ENCODE data around the gene PPP1R9B. TPM values are rescaled to one million over a fixed set of nuclear protein-coding genes. Genes with fewer than 3 reads are reported as not detected.

Gene PPP1R9B
- total and polyA plus RNA-seq, 2 donors: 26.8 to 47.9 TPM

GRCh38 chr17:50177476-50177875, 27.0 kb upstream of the PPP1R9B start:
- DNase-seq (ENCODE audit: low read depth in 6 of 9, low spot score in 9 of 9): no peak
- peaks cover 0 to 17% of the 10 kb centered on the region in 2 donors for H3K4me1 ChIP-seq (ENCODE audit: control insufficient read depth in 2 of 2, insufficient read depth in 2 of 2, low read length in 2 of 2)
- peaks cover 0 to 2% of the 10 kb centered on the region in 2 donors for H3K27me3 ChIP-seq (ENCODE audit: control insufficient read depth in 2 of 2, insufficient read depth in 1 of 2, low read length in 1 of 2)
- H3K9me3 ChIP-seq (ENCODE audit: control insufficient read depth in 2 of 2, insufficient read depth in 1 of 2, low read length in 1 of 2): no peaks in the 10 kb centered on the region
- no peaks in the 10 kb centered on the region for H3K36me3 ChIP-seq (ENCODE audit: control insufficient read depth in 2 of 2, insufficient read depth in 2 of 2, low read length in 1 of 2)
- H3K27ac ChIP-seq (ENCODE audit: low read depth in 1 of 2, low read length in 1 of 2): no peak overlapping the region
- no peak overlapping the region for H3K4me3 ChIP-seq (ENCODE audit: low read length in 2 of 2)
- WGBS: 91% methylated on average over 10 of the region's 10 CpGs

- no peaks in the 10 kb centered on the region for H3K36me3 ChIP-seq (ENCODE audit: control insufficient read depth in 2 of 2, insufficient read depth in 2 of 2, low read length in 1 of 2)
- H3K9me3 ChIP-seq (ENCODE audit: control insufficient read depth in 2 of 2, insufficient read depth in 1 of 2, low read length in 1 of 2): no peaks in the 10 kb centered on the region
- DNase-seq (ENCODE audit: low read depth in 6 of 9, low spot score in 9 of 9): no peak
- H3K4me3 ChIP-seq (ENCODE audit: low read length in 2 of 2): no peak overlapping the region
- H3K27ac ChIP-seq (ENCODE audit: low read depth in 1 of 2, low read length in 1 of 2): no peak overlapping the region
- peaks cover 0 to 2% of the 10 kb centered on the region in 2 donors for H3K27me3 ChIP-seq (ENCODE audit: control insufficient read depth in 2 of 2, insufficient read depth in 1 of 2, low read length in 1 of 2)
- H3K4me1 ChIP-seq (ENCODE audit: control insufficient read depth in 2 of 2, insufficient read depth in 2 of 2, low read length in 2 of 2): peaks cover 0 to 14% of the 10 kb centered on the region in 2 donors
- 95% methylated on average over 20 of the region's 20 CpGs for WGBS
Observed at GRCh38 chr17:50176559-50177357, 26.3 kb upstream of the PPP1R9B start.

GRCh38 chr17:50175035-50175807, 24.7 kb upstream of the PPP1R9B start:
- no peak overlapping the region for H3K4me3 ChIP-seq (ENCODE audit: low read length in 2 of 2)
- H3K36me3 ChIP-seq (ENCODE audit: control insufficient read depth in 2 of 2, insufficient read depth in 2 of 2, low read length in 1 of 2): no peaks in the 10 kb centered on the region
- H3K27ac ChIP-seq (ENCODE audit: low read depth in 1 of 2, low read length in 1 of 2): no peak overlapping the region
- peaks cover 0 to 2% of the 10 kb centered on the region in 2 donors for H3K27me3 ChIP-seq (ENCODE audit: control insufficient read depth in 2 of 2, insufficient read depth in 1 of 2, low read length in 1 of 2)
- DNase-seq (ENCODE audit: low read depth in 6 of 9, low spot score in 9 of 9): no peak
- H3K9me3 ChIP-seq (ENCODE audit: control insufficient read depth in 2 of 2, insufficient read depth in 1 of 2, low read length in 1 of 2): no peaks in the 10 kb centered on the region
- H3K4me1 ChIP-seq (ENCODE audit: control insufficient read depth in 2 of 2, insufficient read depth in 2 of 2, low read length in 2 of 2): peaks cover 0 to 11% of the 10 kb centered on the region in 2 donors
- WGBS: 96% methylated on average over 16 of the region's 16 CpGs

GRCh38 chr17:50174444-50174843, 24.0 kb upstream of the PPP1R9B start:
- Histone ChIP-seq H3K4me1 (ENCODE audit: control insufficient read depth in 2 of 2, insufficient read depth in 2 of 2, low read length in 2 of 2) (peaks cover 0 to 11% of the 10 kb centered on the region in 2 donors), H3K27ac (ENCODE audit: low read depth in 1 of 2, low read length in 1 of 2) (no peak overlapping the region), H3K27me3 (ENCODE audit: control insufficient read depth in 2 of 2, insufficient read depth in 1 of 2, low read length in 1 of 2) (peaks cover 0 to 2% of the 10 kb centered on the region in 2 donors), H3K9me3 (ENCODE audit: control insufficient read depth in 2 of 2, insufficient read depth in 1 of 2, low read length in 1 of 2) (no peaks in the 10 kb centered on the region), H3K4me3 (ENCODE audit: low read length in 2 of 2) (no peak overlapping the region), H3K36me3 (ENCODE audit: control insufficient read depth in 2 of 2, insufficient read depth in 2 of 2, low read length in 1 of 2) (no peaks in the 10 kb centered on the region)
- no peak for DNase-seq (ENCODE audit: low read depth in 6 of 9, low spot score in 9 of 9)
- WGBS: 81% methylated on average over 6 of the region's 6 CpGs

GRCh38 chr17:50173335-50173941, 23.0 kb upstream of the PPP1R9B start:
- H3K27ac ChIP-seq (ENCODE audit: low read depth in 1 of 2, low read length in 1 of 2): peak overlapping the region in 1 of 2 donors; percentile 40
- 90% methylated on average over 10 of the region's 10 CpGs for WGBS
- H3K27me3 ChIP-seq (ENCODE audit: control insufficient read depth in 2 of 2, insufficient read depth in 1 of 2, low read length in 1 of 2): peaks cover 0 to 6% of the 10 kb centered on the region in 2 donors
- H3K36me3 ChIP-seq (ENCODE audit: control insufficient read depth in 2 of 2, insufficient read depth in 2 of 2, low read length in 1 of 2): no peaks in the 10 kb centered on the region
- H3K9me3 ChIP-seq (ENCODE audit: control insufficient read depth in 2 of 2, insufficient read depth in 1 of 2, low read length in 1 of 2): no peaks in the 10 kb centered on the region
- H3K4me1 ChIP-seq (ENCODE audit: control insufficient read depth in 2 of 2, insufficient read depth in 2 of 2, low read length in 2 of 2): peaks cover 0 to 17% of the 10 kb centered on the region in 2 donors
- DNase-seq (ENCODE audit: low read depth in 6 of 9, low spot score in 9 of 9): no peak
- H3K4me3 ChIP-seq (ENCODE audit: low read length in 2 of 2): no peak overlapping the region

- peaks cover 0 to 18% of the 10 kb centered on the region in 2 donors for H3K4me1 ChIP-seq (ENCODE audit: control insufficient read depth in 2 of 2, insufficient read depth in 2 of 2, low read length in 2 of 2)
- H3K27me3 ChIP-seq (ENCODE audit: control insufficient read depth in 2 of 2, insufficient read depth in 1 of 2, low read length in 1 of 2): peaks cover 0 to 11% of the 10 kb centered on the region in 2 donors
- DNase-seq (ENCODE audit: low read depth in 6 of 9, low spot score in 9 of 9): no peak
- H3K9me3 ChIP-seq (ENCODE audit: control insufficient read depth in 2 of 2, insufficient read depth in 1 of 2, low read length in 1 of 2): no peaks in the 10 kb centered on the region
- 94% methylated on average over 6 of the region's 6 CpGs for WGBS
- H3K4me3 ChIP-seq (ENCODE audit: low read length in 2 of 2): no peak overlapping the region
- H3K36me3 ChIP-seq (ENCODE audit: control insufficient read depth in 2 of 2, insufficient read depth in 2 of 2, low read length in 1 of 2): no peaks in the 10 kb centered on the region
- peak overlapping the region in 1 of 2 donors; percentile 40 for H3K27ac ChIP-seq (ENCODE audit: low read depth in 1 of 2, low read length in 1 of 2)
Observed at GRCh38 chr17:50172936-50173334, 22.5 kb upstream of the PPP1R9B start.

GRCh38 chr17:50172130-50172529, 21.7 kb upstream of the PPP1R9B start:
- H3K27ac ChIP-seq (ENCODE audit: low read depth in 1 of 2, low read length in 1 of 2): no peak overlapping the region
- H3K27me3 ChIP-seq (ENCODE audit: control insufficient read depth in 2 of 2, insufficient read depth in 1 of 2, low read length in 1 of 2): peaks cover 0 to 11% of the 10 kb centered on the region in 2 donors
- H3K36me3 ChIP-seq (ENCODE audit: control insufficient read depth in 2 of 2, insufficient read depth in 2 of 2, low read length in 1 of 2): no peaks in the 10 kb centered on the region
- H3K9me3 ChIP-seq (ENCODE audit: control insufficient read depth in 2 of 2, insufficient read depth in 1 of 2, low read length in 1 of 2): no peaks in the 10 kb centered on the region
- peaks cover 0 to 12% of the 10 kb centered on the region in 2 donors for H3K4me1 ChIP-seq (ENCODE audit: control insufficient read depth in 2 of 2, insufficient read depth in 2 of 2, low read length in 2 of 2)
- H3K4me3 ChIP-seq (ENCODE audit: low read length in 2 of 2): no peak overlapping the region
- WGBS: 96% methylated on average over 11 of the region's 11 CpGs
- DNase-seq (ENCODE audit: low read depth in 6 of 9, low spot score in 9 of 9): no peak

GRCh38 chr17:50171371-50172071, 21.0 kb upstream of the PPP1R9B start:
- Histone ChIP-seq H3K9me3 (ENCODE audit: control insufficient read depth in 2 of 2, insufficient read depth in 1 of 2, low read length in 1 of 2) (no peaks in the 10 kb centered on the region), H3K4me3 (ENCODE audit: low read length in 2 of 2) (no peak overlapping the region), H3K36me3 (ENCODE audit: control insufficient read depth in 2 of 2, insufficient read depth in 2 of 2, low read length in 1 of 2) (no peaks in the 10 kb centered on the region), H3K27me3 (ENCODE audit: control insufficient read depth in 2 of 2, insufficient read depth in 1 of 2, low read length in 1 of 2) (peaks cover 0 to 11% of the 10 kb centered on the region in 2 donors), H3K27ac (ENCODE audit: low read depth in 1 of 2, low read length in 1 of 2) (no peak overlapping the region), H3K4me1 (ENCODE audit: control insufficient read depth in 2 of 2, insufficient read depth in 2 of 2, low read length in 2 of 2) (peaks cover 0 to 12% of the 10 kb centered on the region in 2 donors)
- 96% methylated on average over 17 of the region's 17 CpGs for WGBS
- no peak for DNase-seq (ENCODE audit: low read depth in 6 of 9, low spot score in 9 of 9)
